OCI-LY3 (cell line): ENCODE data around the gene EDN2.
A peak's percentile ranks its signal among the peaks of the same experiment; 100 is the strongest.

Experiments
- H2AFZ ChIP-seq: fragments of 200-600, 300-600 bp; shearing (Covaris generic); 2 replicates; pipeline ENCODE4 v1.6.0; 2014; ENCODE audit warnings: antibody characterized with exemption, low read depth, low read length
- H3K27ac ChIP-seq: fragments of 200-600, 300-600 bp; sonication (generic); 2 replicates; pipeline ENCODE4 v1.5.1; 2014; ENCODE audit warnings: mild to moderate bottlenecking, low read length, moderate library complexity, mixed read lengths
- H3K27me3 ChIP-seq: fragments of 200-600, 300-600 bp; sonication (generic); 2 replicates; pipeline ENCODE4 v1.6.1; 2014; ENCODE audit warnings: low read depth, low read length, mixed read lengths
- H3K36me3 ChIP-seq: fragments of 200-600, 300-600 bp; sonication (generic); replicated peaks from 2 replicates; pipeline ENCODE3; 2014; ENCODE audit warnings: low read depth, low read length, mixed read lengths
- H3K4me1 ChIP-seq: fragments of 300-600, 200-600 bp; sonication (generic); 2 replicates; pipeline ENCODE4 v1.6.1; 2014; ENCODE audit warnings: low read length, mixed read lengths
- H3K4me2 ChIP-seq: fragments of 200-600, 300-600 bp; sonication (generic); 2 replicates; pipeline ENCODE4 v1.6.1; 2014; ENCODE audit warnings: low read length, mixed read lengths
- H3K4me3 ChIP-seq: fragments of 300-600, 200-600 bp; sonication (generic); 2 replicates; pipeline ENCODE4 v1.5.1; 2014; ENCODE audit warnings: antibody characterized with exemption, mild to moderate bottlenecking, low read length, moderate library complexity
- H3K79me2 ChIP-seq: fragments of 300-600, 200-600 bp; shearing (Covaris generic); 2 replicates; pipeline ENCODE4 v1.6.1; 2014; ENCODE audit warnings: mild to moderate bottlenecking, low read length, mixed read lengths
- H3K9ac ChIP-seq: fragments of 300-600, 200-600 bp; shearing (Covaris generic); 2 replicates; pipeline ENCODE4 v1.6.0; 2014; ENCODE audit warnings: mild to moderate bottlenecking, low read length, moderate library complexity
- H3K9me3 ChIP-seq: fragments of 200-600, 300-600 bp; shearing (Covaris generic); 2 replicates; pipeline ENCODE4 v1.6.1; 2014; ENCODE audit warnings: low read length, mixed read lengths; ENCODE audit not compliant: insufficient read depth
- H4K20me1 ChIP-seq: fragments of 200-600, 300-600 bp; sonication (generic); 2 replicates; pipeline ENCODE4 v1.6.1; 2016; ENCODE audit warnings: low read length, mixed read lengths; ENCODE audit not compliant: insufficient read depth
- CTCF ChIP-seq: fragments of 200-600, 300-600 bp; sonication (generic); IDR thresholded peaks from 2 replicates; pipeline ENCODE4 v1.5.1; 2014; ENCODE audit warnings: antibody characterized with exemption, low read length, low read depth
- EZH2phosphoT487 ChIP-seq: fragments of 200-600 bp; shearing (Covaris generic); IDR thresholded peaks from 2 replicates; pipeline ENCODE4 v1.6.1; 2018; ENCODE audit warnings: antibody characterized with exemption, mixed run types, low read depth

Gene EDN2

GRCh38 chr1:41497461-41498030 lies 13.1 kb upstream of the EDN2 start:
- Histone ChIP-seq H3K9ac (no peak overlapping the region), H3K4me3 (no peak overlapping the region), H3K36me3 (no peaks in the 10 kb centered on the region), H3K79me2 (no peaks in the 10 kb centered on the region), H3K27ac (no peak overlapping the region), H3K4me2 (no peak overlapping the region), H3K27me3 (no peaks in the 10 kb centered on the region), H2AFZ (no peak overlapping the region), H3K9me3 (no peaks in the 10 kb centered on the region), H3K4me1 (peaks cover 39% of the 10 kb centered on the region), H4K20me1 (no peaks in the 10 kb centered on the region)
- TF ChIP-seq EZH2phosphoT487 = no peak
- no peak for TF ChIP-seq CTCF

GRCh38 chr1:41497056-41497440 lies 12.6 kb upstream of the EDN2 start:
- Histone ChIP-seq H3K9ac (no peak overlapping the region), H3K9me3 (no peaks in the 10 kb centered on the region), H4K20me1 (no peaks in the 10 kb centered on the region), H3K27ac (no peak overlapping the region), H3K79me2 (no peaks in the 10 kb centered on the region), H3K36me3 (no peaks in the 10 kb centered on the region), H3K4me2 (peak overlapping the region; percentile 63; the same call in 1 of the 2 replicates), H3K4me1 (peaks cover 40% of the 10 kb centered on the region), H3K27me3 (no peaks in the 10 kb centered on the region), H2AFZ (no peak overlapping the region), H3K4me3 (no peak overlapping the region)
- TF ChIP-seq CTCF = no peak

- TF ChIP-seq CTCF = no peak
- no peak for TF ChIP-seq EZH2phosphoT487
- Histone ChIP-seq H3K79me2 (no peaks in the 10 kb centered on the region), H4K20me1 (no peaks in the 10 kb centered on the region), H3K9ac (peak overlapping the region; percentile 59), H3K4me1 (peaks cover 41% of the 10 kb centered on the region), H2AFZ (peak overlapping the region; percentile 65; the same call in 1 of the 2 replicates), H3K27me3 (no peaks in the 10 kb centered on the region), H3K9me3 (no peaks in the 10 kb centered on the region), H3K4me3 (peak overlapping the region; percentile 74), H3K4me2 (peak overlapping the region; percentile 63), H3K27ac (no peak overlapping the region), H3K36me3 (no peaks in the 10 kb centered on the region)
Measured at GRCh38 chr1:41496080-41497055, 11.9 kb upstream of the EDN2 start.

GRCh38 chr1:41495210-41495948 lies 10.9 kb upstream of the EDN2 start:
- Histone ChIP-seq H3K4me1 (peaks cover 41% of the 10 kb centered on the region), H3K36me3 (no peaks in the 10 kb centered on the region), H3K4me3 (peak overlapping the region; percentile 74), H3K27me3 (no peaks in the 10 kb centered on the region), H4K20me1 (no peaks in the 10 kb centered on the region), H3K9me3 (no peaks in the 10 kb centered on the region), H3K79me2 (no peaks in the 10 kb centered on the region), H2AFZ (peak overlapping the region; percentile 65; the same call in 1 of the 2 replicates), H3K9ac (peak overlapping the region; percentile 59), H3K27ac (no peak overlapping the region), H3K4me2 (peak overlapping the region; percentile 63)
- TF ChIP-seq EZH2phosphoT487 = no peak
- peak; percentile 29 for TF ChIP-seq CTCF
